IMR-90 (cell line): ENCODE measurements around the gene FLVCR2. TPM values are rescaled to one million over a fixed set of nuclear protein-coding genes. Genes with fewer than 3 reads are reported as not detected.

Experiments used
- ATAC-seq: fragments of 200-7000 bp; cut with Tn5 transposase; 2 replicates; pipeline ENCODE4 v1.9.1; 2020; ENCODE audit warnings: low read depth, mild to moderate bottlenecking, moderate library complexity
- BruUV-seq: library from RNA; stranded (reverse); fragments of 400-500 nt; replicated peaks from 2 replicates; lab custom pipeline; 2021; lab: Mats Ljungman, UMichigan
- CTCF ChIA-PET: fragments of 300-600 bp; formaldehyde crosslinking; extraction: SDS; loops from one replicate; lab custom pipeline; 2021; ENCODE audit warnings: antibody characterized with exemption; lab: Yijun Ruan, JAX
- POLR2A ChIA-PET: fragments of 300-600 bp; sonication (Branson Sonifier 250); formaldehyde crosslinking; loops from one replicate; lab custom pipeline; 2022; ENCODE audit warnings: antibody characterized with exemption; ENCODE audit not compliant: unreplicated experiment; lab: Charles Lee
- DNase-seq: peaks from one replicate; pipeline ENCODE4 v3.0.0; 2013
- H2AFZ ChIP-seq: replicated peaks from 2 replicates; pipeline ENCODE3; 2013; ENCODE audit warnings: low read length, mild to moderate bottlenecking; ENCODE audit not compliant: poor library complexity
- H2AK5ac ChIP-seq: 2 replicates; pipeline ENCODE4 v1.6.1; 2013; ENCODE audit warnings: low read depth, low read length, inconsistent platforms
- H2AK9ac ChIP-seq: replicated peaks from 2 replicates; pipeline ENCODE3; 2013; ENCODE audit warnings: mild to moderate bottlenecking, low read depth, low read length, moderate library complexity; ENCODE audit not compliant: poor library complexity
- H2BK120ac ChIP-seq: 2 replicates; pipeline ENCODE4 v1.6.1; 2013; ENCODE audit warnings: low read depth, low read length, inconsistent platforms
- H2BK15ac ChIP-seq: 3 replicates; pipeline ENCODE4 v1.6.1; 2013; ENCODE audit warnings: low read depth, low read length, inconsistent platforms
- H2BK20ac ChIP-seq: 2 replicates; pipeline ENCODE4 v1.6.1; 2013; ENCODE audit warnings: low read depth, mild to moderate bottlenecking, inconsistent platforms, low read length, moderate library complexity
- H2BK5ac ChIP-seq: 2 replicates; pipeline ENCODE4 v1.6.1; 2013; ENCODE audit warnings: mild to moderate bottlenecking, low read depth, low read length, inconsistent platforms; ENCODE audit not compliant: poor library complexity, severe bottlenecking
- H3K14ac ChIP-seq: replicated peaks from 2 replicates; pipeline ENCODE4 v1.6.1; 2013; ENCODE audit warnings: low read depth, low read length, inconsistent platforms
- H3K18ac ChIP-seq: 2 replicates; pipeline ENCODE4 v1.6.1; 2013; ENCODE audit warnings: low read depth, low read length, control low read depth
- H3K23ac ChIP-seq: 2 replicates; pipeline ENCODE4 v1.6.1; 2013; ENCODE audit warnings: low read depth, low read length, inconsistent platforms
- H3K27ac ChIP-seq: 2 replicates; pipeline ENCODE4 v1.5.1; 2013; ENCODE audit warnings: mild to moderate bottlenecking, control low read depth, low read length; ENCODE audit not compliant: insufficient read depth
- H3K27me3 ChIP-seq: 2 replicates; pipeline ENCODE4 v1.6.1; 2013; ENCODE audit warnings: low read length; ENCODE audit not compliant: control insufficient read depth, insufficient read depth
- H3K36me3 ChIP-seq: 2 replicates; pipeline ENCODE4 v1.6.1; 2013; ENCODE audit warnings: low read length, mixed read lengths; ENCODE audit not compliant: control insufficient read depth, insufficient read depth
- H3K4ac ChIP-seq: 2 replicates; pipeline ENCODE4 v1.6.1; 2013; ENCODE audit warnings: low read depth, low read length, inconsistent platforms
- H3K4me1 ChIP-seq: 2 replicates; pipeline ENCODE4 v1.6.1; 2013; ENCODE audit warnings: low read length, mixed read lengths; ENCODE audit not compliant: control insufficient read depth, insufficient read depth
- H3K4me2 ChIP-seq: 2 replicates; pipeline ENCODE4 v1.6.1; 2013; ENCODE audit warnings: low read depth, mild to moderate bottlenecking, control low read depth, low read length, moderate library complexity
- H3K4me3 ChIP-seq: 2 replicates; pipeline ENCODE4 v1.5.1; 2013; ENCODE audit warnings: low read depth, mild to moderate bottlenecking, control low read depth, low read length, moderate library complexity; ENCODE audit not compliant: insufficient read depth
- H3K56ac ChIP-seq: 2 replicates; pipeline ENCODE4 v1.6.1; 2013; ENCODE audit warnings: low read length, inconsistent platforms; ENCODE audit not compliant: insufficient read depth; ENCODE audit errors: extremely low read depth
- H3K79me1 ChIP-seq, 2 experiments: 2 replicates each; pipeline ENCODE4 v1.6.1; 2013; ENCODE audit warnings: low read length in 2 of 2, inconsistent platforms in 1 of 2, low read depth in 1 of 2
- H3K9ac ChIP-seq: 2 replicates; pipeline ENCODE4 v1.6.1; 2013; ENCODE audit warnings: low read depth, low read length, control low read depth
- H3K9me1 ChIP-seq: 2 replicates; pipeline ENCODE4 v1.6.1; 2013; ENCODE audit warnings: low read length, inconsistent platforms; ENCODE audit not compliant: insufficient read depth
- H3K9me3 ChIP-seq: 2 replicates; pipeline ENCODE4 v1.6.1; 2013; ENCODE audit warnings: low read length; ENCODE audit not compliant: control insufficient read depth, insufficient read depth
- H4K20me1 ChIP-seq: 2 replicates; pipeline ENCODE4 v1.6.1; 2013; ENCODE audit warnings: low read length, inconsistent platforms; ENCODE audit not compliant: insufficient read depth
- H4K5ac ChIP-seq: 2 replicates; pipeline ENCODE4 v1.6.1; 2013; ENCODE audit warnings: mild to moderate bottlenecking, low read depth, low read length, control low read depth
- H4K8ac ChIP-seq, 2 experiments: 2 replicates each; pipeline ENCODE4 v1.6.1; 2013; ENCODE audit warnings: low read depth in 2 of 2, low read length in 2 of 2, control low read depth in 1 of 2, inconsistent platforms in 1 of 2
- H4K91ac ChIP-seq: 2 replicates; pipeline ENCODE4 v1.6.1; 2013; ENCODE audit warnings: low read depth, low read length, inconsistent platforms; ENCODE audit not compliant: insufficient read depth
- BHLHE40 ChIP-seq: fragments of 150-350 bp; IDR thresholded peaks from 2 replicates; pipeline ENCODE4 v1.6.1; 2016; ENCODE audit warnings: mild to moderate bottlenecking, low read depth, low read length
- CEBPB ChIP-seq: IDR thresholded peaks from 2 replicates; pipeline ENCODE4 v1.6.1; 2012; ENCODE audit warnings: low read depth, low read length, improper control_type of control experiment
- CHD1 ChIP-seq: IDR thresholded peaks from 2 replicates; pipeline ENCODE4 v1.6.1; 2012; ENCODE audit warnings: low read depth, low read length, improper control_type of control experiment
- FOS ChIP-seq: fragments of 150-350 bp; IDR thresholded peaks from 2 replicates; pipeline ENCODE4 v1.6.1; 2016; ENCODE audit warnings: low read depth, low read length
- MAFK ChIP-seq: IDR thresholded peaks from 2 replicates; pipeline ENCODE4 v1.6.1; 2012; ENCODE audit warnings: low read depth, low read length, improper control_type of control experiment
- MAZ ChIP-seq: IDR thresholded peaks from 2 replicates; pipeline ENCODE4 v1.6.1; 2012; ENCODE audit warnings: low read depth, mild to moderate bottlenecking, low read length, improper control_type of control experiment, moderate library complexity, borderline replicate concordance
- MXI1 ChIP-seq: IDR thresholded peaks from 2 replicates; pipeline ENCODE4 v1.6.1; 2012; ENCODE audit warnings: low read depth, mild to moderate bottlenecking, low read length, moderate library complexity, borderline replicate concordance
- NFE2L2 ChIP-seq: fragments of 150-350 bp; IDR thresholded peaks from 2 replicates; pipeline ENCODE4 v1.6.1; 2016; ENCODE audit warnings: low read depth, mild to moderate bottlenecking, low read length
- POLR2A ChIP-seq: IDR thresholded peaks from 2 replicates; pipeline ENCODE4 v1.6.1; 2012; ENCODE audit warnings: mild to moderate bottlenecking, low read depth, low read length
- RAD21 ChIP-seq: IDR thresholded peaks from 2 replicates; pipeline ENCODE4 v1.6.1; 2012; ENCODE audit warnings: low read length, improper control_type of control experiment
- RCOR1 ChIP-seq: IDR thresholded peaks from 2 replicates; pipeline ENCODE4 v1.6.1; 2012; ENCODE audit warnings: mild to moderate bottlenecking, low read length, improper control_type of control experiment; ENCODE audit not compliant: insufficient replicate concordance
- RFX5 ChIP-seq: IDR thresholded peaks from 2 replicates; pipeline ENCODE4 v1.8.0; 2012; ENCODE audit warnings: low read depth, mild to moderate bottlenecking, low read length, moderate library complexity
- SMC3 ChIP-seq: fragments of 150-350 bp; IDR thresholded peaks from 2 replicates; pipeline ENCODE4 v1.6.1; 2016; ENCODE audit warnings: low read depth, mild to moderate bottlenecking, antibody characterized with exemption, low read length, moderate library complexity
- WGBS, 2 experiments: methylation state at CpG; one replicate each; pipeline versions ENCODE4 v1.1.5 to v1.1.7; 2013; ENCODE audit warnings: missing lambda C conversion rate in 2 of 2; ENCODE audit not compliant: insufficient read length in 1 of 2; ENCODE audit errors: extremely low coverage in 2 of 2; 5-methylcytosine and 5-hydroxymethylcytosine counted together
- dilution Hi-C: fragments of 300-500 bp; cut with HindIII; formaldehyde crosslinking; loops from one replicate; pipeline ENCODE4 v1.14.3; 2018; ENCODE audit warnings: low sequenced_read_pairs; ENCODE audit not compliant: unreplicated experiment
- in situ Hi-C: fragments of 300-500 bp; cut with MboI; formaldehyde crosslinking; loops from 3 replicates; pipeline ENCODE4 v1.14.3; 2019; ENCODE audit warnings: low sequenced_read_pairs, inconsistent platforms, mixed read lengths
- intact Hi-C: fragments of 100-400 bp; cut with micrococcal nuclease; formaldehyde crosslinking; loops from 2 replicates; pipeline ENCODE4 v1.10.0; 2022
- polyA plus RNA-seq, 3 experiments: library from polyadenylated mRNA; depleted of rRNA; stranded (reverse); fragments of >200 nt; gene quantifications; 2 replicates each; pipeline ENCODE4 v1.2.3, GENCODE V29; 2012; ENCODE audit warnings: low replicate concordance in 1 of 3
- total RNA-seq: library from RNA; depleted of rRNA; stranded (reverse); fragments of >200 nt; gene quantifications from 2 replicates; pipeline ENCODE4 v1.2.3, GENCODE V29; 2012
- TF ChIP-seq, protein P1 (sequence below): fragments of 150-350 bp; IDR thresholded peaks from 2 replicates; pipeline ENCODE4 v1.6.1; 2017; ENCODE audit warnings: mild to moderate bottlenecking, antibody characterized with exemption, low read length, low read depth
- TF ChIP-seq, protein P2 (sequence below): fragments of 150-350 bp; IDR thresholded peaks from 2 replicates; pipeline ENCODE4 v1.6.1; 2016; ENCODE audit warnings: low read depth, mild to moderate bottlenecking, low read length, moderate library complexity, borderline replicate concordance
- TF ChIP-seq, protein P3 (sequence below): conservative IDR thresholded peaks from 2 replicates; pipeline ENCODE4 v1.5.1; 2012; ENCODE audit warnings: mild to moderate bottlenecking, low read depth, low read length, improper control_type of control experiment

Gene FLVCR2
- total and polyA plus RNA-seq, 2 of the 4 experiments (the other 2 are of a cell fraction), result 0.94 to 1.4 TPM

DNA sequence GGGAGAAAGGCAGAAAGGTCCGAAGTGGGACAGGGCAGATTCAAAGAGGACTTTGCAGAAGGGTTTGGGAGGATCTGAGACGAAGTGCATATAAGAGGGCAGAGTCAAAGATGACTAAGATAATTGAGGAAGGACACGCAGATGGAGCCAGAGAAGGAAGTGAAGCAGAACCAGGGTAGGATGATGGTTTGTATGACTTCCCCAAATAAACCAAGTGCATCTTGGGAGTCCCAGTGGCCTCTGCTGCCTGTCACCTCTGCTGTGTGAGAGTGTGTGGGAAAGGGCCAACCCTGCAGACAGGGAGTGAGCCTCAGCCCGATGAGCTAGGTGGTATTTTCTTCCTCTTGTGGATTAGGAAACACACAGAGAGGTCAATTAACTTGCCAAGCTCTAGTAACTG is 36.8 kb downstream of the FLVCR2 start:
- Histone ChIP-seq H3K27me3 (peaks cover 16% of the 10 kb centered on the region), H3K18ac (no peak overlapping the region), H2BK20ac (no peak overlapping the region), H3K4me2 (no peak overlapping the region), H3K79me1 (no peaks in the 10 kb centered on the region), H4K20me1 (no peaks in the 10 kb centered on the region), H4K5ac (no peak overlapping the region), H4K8ac (no peak overlapping the region), H3K36me3 (no peaks in the 10 kb centered on the region), H2BK15ac (no peak overlapping the region), H2AK9ac (no peak overlapping the region), H4K91ac (no peak overlapping the region), H3K23ac (no peak overlapping the region), H3K9ac (no peak overlapping the region), H3K9me3 (no peaks in the 10 kb centered on the region), H3K27ac (no peak overlapping the region), H2BK120ac (no peak overlapping the region), H2AK5ac (no peak overlapping the region), H3K4me1 (peaks cover 2% of the 10 kb centered on the region; the same call in 1 of the 2 replicates), H3K4ac (no peak overlapping the region), H3K56ac (no peak overlapping the region), H2BK5ac (no peak overlapping the region), H3K4me3 (no peak overlapping the region), H3K14ac (no peak overlapping the region), H3K9me1 (no peaks in the 10 kb centered on the region), H2AFZ (no peak overlapping the region)
- POLR2A ChIA-PET, result no interaction called here
- no TSS peak for BruUV-seq
- TF ChIP-seq FOS (no peak), BHLHE40 (no peak), CEBPB (no peak), RAD21 (no peak), RFX5 (no peak), MAZ (no peak), MXI1 (no peak), SMC3 (no peak), MAFK (no peak), POLR2A (no peak), RCOR1 (no peak), CHD1 (no peak), NFE2L2 (no peak)
- TF ChIP-seq, protein P1, sequence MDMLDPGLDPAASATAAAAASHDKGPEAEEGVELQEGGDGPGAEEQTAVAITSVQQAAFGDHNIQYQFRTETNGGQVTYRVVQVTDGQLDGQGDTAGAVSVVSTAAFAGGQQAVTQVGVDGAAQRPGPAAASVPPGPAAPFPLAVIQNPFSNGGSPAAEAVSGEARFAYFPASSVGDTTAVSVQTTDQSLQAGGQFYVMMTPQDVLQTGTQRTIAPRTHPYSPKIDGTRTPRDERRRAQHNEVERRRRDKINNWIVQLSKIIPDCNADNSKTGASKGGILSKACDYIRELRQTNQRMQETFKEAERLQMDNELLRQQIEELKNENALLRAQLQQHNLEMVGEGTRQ, result no peak
- TF ChIP-seq, protein P2, sequence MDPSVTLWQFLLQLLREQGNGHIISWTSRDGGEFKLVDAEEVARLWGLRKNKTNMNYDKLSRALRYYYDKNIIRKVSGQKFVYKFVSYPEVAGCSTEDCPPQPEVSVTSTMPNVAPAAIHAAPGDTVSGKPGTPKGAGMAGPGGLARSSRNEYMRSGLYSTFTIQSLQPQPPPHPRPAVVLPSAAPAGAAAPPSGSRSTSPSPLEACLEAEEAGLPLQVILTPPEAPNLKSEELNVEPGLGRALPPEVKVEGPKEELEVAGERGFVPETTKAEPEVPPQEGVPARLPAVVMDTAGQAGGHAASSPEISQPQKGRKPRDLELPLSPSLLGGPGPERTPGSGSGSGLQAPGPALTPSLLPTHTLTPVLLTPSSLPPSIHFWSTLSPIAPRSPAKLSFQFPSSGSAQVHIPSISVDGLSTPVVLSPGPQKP, result no peak
- TF ChIP-seq, protein P3, sequence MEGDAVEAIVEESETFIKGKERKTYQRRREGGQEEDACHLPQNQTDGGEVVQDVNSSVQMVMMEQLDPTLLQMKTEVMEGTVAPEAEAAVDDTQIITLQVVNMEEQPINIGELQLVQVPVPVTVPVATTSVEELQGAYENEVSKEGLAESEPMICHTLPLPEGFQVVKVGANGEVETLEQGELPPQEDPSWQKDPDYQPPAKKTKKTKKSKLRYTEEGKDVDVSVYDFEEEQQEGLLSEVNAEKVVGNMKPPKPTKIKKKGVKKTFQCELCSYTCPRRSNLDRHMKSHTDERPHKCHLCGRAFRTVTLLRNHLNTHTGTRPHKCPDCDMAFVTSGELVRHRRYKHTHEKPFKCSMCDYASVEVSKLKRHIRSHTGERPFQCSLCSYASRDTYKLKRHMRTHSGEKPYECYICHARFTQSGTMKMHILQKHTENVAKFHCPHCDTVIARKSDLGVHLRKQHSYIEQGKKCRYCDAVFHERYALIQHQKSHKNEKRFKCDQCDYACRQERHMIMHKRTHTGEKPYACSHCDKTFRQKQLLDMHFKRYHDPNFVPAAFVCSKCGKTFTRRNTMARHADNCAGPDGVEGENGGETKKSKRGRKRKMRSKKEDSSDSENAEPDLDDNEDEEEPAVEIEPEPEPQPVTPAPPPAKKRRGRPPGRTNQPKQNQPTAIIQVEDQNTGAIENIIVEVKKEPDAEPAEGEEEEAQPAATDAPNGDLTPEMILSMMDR, result no peak
- intact Hi-C loops (no loop called here), dilution Hi-C loops (no loop called here), in situ Hi-C loops (no loop called here)
- ATAC-seq, result no peak
- 30% methylated on average over 2 of the region's 4 CpGs; no CpG with 5 or more reads in 1 of the 2 experiments for WGBS, 2 experiments
- CTCF ChIA-PET, result no interaction called here
- no peak for DNase-seq
